DND-41 (cell line): Measurements from ENCODE around the gene TAS2R19.

ENCODE experiments used
- CTCF ChIP-seq: IDR thresholded peaks from 2 replicates; pipeline ENCODE4 v1.5.1; 2012; ENCODE audit warnings: borderline replicate concordance, low read length, moderate library complexity, mild to moderate bottlenecking; ENCODE audit not compliant: poor library complexity, severe bottlenecking; ENCODE audit errors: extremely low read depth
- EZH2 ChIP-seq: IDR thresholded peaks from 3 replicates; pipeline ENCODE4 v1.6.1; 2012; ENCODE audit warnings: borderline replicate concordance, low read depth, mild to moderate bottlenecking, moderate library complexity, low read length, inconsistent platforms; ENCODE audit not compliant: severe bottlenecking

DNA sequence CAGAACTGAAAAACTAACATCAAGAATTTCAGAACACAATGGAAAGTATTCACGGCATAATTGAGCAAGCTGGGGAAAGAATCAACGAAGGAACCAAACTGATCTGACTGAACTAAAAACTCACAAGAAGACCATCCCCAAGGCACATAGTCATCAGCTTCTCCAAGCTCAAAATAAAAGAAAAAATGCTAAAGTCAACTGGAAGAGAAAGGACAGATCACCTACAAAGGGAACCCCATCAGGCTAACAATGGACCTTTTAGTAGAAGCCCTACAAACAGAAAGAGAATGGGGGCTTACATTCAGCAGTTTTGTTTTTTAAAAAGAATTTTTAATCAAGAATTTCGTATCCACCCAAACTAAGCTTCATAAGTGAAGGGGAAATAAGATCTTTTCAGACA, 47.5 kb downstream of the TAS2R19 start:
- TF ChIP-seq CTCF (no peak), EZH2 (no peak)
